Measurements from ENCODE around the gene HLA-DMB. TPM values are rescaled to one million over a fixed set of nuclear protein-coding genes. Genes with fewer than 3 reads are reported as not detected.
A peak's percentile ranks its signal among the peaks of the same experiment; 100 is the strongest.

HLA-DMB gene
- total and polyA plus RNA-seq, 2 experiments from 2014 or later, result not detected

DNA sequence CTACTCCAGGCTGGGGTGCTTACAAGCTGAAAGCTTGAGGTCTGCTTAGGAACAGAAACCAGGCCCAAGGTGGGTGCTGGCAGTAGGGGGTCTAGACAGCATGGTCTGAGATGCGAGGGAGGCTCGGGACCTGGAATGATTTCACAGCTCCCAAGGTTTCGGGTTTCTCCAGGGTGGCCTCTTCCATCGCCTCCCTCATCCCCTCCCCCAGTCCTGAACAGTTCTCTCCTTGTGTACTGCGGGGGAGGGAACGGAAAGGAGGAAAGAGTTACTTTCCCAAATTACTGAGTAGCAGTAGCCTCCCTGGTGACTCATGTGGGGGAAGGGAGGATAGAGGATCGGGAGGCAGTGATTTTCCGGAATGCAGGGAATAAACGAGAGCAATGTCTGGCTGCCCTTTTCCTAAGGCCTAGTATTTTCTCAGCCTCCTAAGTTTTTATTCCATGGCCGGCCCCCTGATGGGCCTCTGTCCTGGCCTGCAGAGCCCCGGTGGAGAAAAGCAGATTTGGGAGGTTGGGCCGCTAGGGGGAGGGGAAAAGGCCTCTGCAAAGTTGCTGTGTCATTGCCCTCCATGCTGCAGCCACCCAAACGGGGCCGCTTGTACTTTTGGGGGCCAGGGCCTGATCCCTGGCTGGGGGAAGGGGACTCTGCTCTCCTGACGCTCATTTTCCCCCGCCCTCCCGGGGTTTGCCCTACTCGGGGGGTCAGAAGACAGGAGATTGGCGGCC is 29.0 kb upstream of the HLA-DMB start:
- H3K9ac ChIP-seq, result peak overlapping the region; percentile 99
- no peaks in the 10 kb centered on the region for H3K27me3 ChIP-seq (replicated peaks; ENCODE audit: insufficient read depth)
- H3K36me3 ChIP-seq (ENCODE audit: low read depth), result peaks cover 24% of the 10 kb centered on the region
- peak overlapping the region; percentile 100 for H3K27ac ChIP-seq
- DNase-seq, result peak; percentile 98
- peaks cover 22% of the 10 kb centered on the region for H4K20me1 ChIP-seq (ENCODE audit: insufficient read depth)
- H2AFZ ChIP-seq, result no peak overlapping the region
- no peak for TF ChIP-seq EZH2 (IDR thresholded peaks at IDR 0.05; ENCODE audit: insufficient read depth, poor library complexity, severe bottlenecking)
- no peak for TF ChIP-seq EZH2phosphoT487 (IDR thresholded peaks at IDR 0.05; ENCODE audit: insufficient read depth, low read depth)
- WGBS, 2 experiments (ENCODE audit: low coverage in 1 of 2, low lambda C conversion rate in 2 of 2, missing lambda C conversion rate in 2 of 2), result 0 to 1% methylated on average over 17 to 19 of the region's 19 CpGs
- H3F3A ChIP-seq (ENCODE audit: insufficient read depth), result peaks cover 38% of the 10 kb centered on the region
- peak overlapping the region; percentile 96 for H3K4me2 ChIP-seq (ENCODE audit: unreplicated experiment)
- peaks cover 62% of the 10 kb centered on the region for H3K79me2 ChIP-seq (ENCODE audit: insufficient read depth)
- H3K4me1 ChIP-seq (ENCODE audit: insufficient read depth), result peaks cover 20% of the 10 kb centered on the region
- in situ Hi-C loops (cut with MboI), result no loop called here
- no peaks in the 10 kb centered on the region for H3K9me2 ChIP-seq (ENCODE audit: insufficient read depth)
- no peaks in the 10 kb centered on the region for H3K9me3 ChIP-seq (ENCODE audit: low read depth)
- peak overlapping the region; percentile 87 for H3K4me3 ChIP-seq

DNA sequence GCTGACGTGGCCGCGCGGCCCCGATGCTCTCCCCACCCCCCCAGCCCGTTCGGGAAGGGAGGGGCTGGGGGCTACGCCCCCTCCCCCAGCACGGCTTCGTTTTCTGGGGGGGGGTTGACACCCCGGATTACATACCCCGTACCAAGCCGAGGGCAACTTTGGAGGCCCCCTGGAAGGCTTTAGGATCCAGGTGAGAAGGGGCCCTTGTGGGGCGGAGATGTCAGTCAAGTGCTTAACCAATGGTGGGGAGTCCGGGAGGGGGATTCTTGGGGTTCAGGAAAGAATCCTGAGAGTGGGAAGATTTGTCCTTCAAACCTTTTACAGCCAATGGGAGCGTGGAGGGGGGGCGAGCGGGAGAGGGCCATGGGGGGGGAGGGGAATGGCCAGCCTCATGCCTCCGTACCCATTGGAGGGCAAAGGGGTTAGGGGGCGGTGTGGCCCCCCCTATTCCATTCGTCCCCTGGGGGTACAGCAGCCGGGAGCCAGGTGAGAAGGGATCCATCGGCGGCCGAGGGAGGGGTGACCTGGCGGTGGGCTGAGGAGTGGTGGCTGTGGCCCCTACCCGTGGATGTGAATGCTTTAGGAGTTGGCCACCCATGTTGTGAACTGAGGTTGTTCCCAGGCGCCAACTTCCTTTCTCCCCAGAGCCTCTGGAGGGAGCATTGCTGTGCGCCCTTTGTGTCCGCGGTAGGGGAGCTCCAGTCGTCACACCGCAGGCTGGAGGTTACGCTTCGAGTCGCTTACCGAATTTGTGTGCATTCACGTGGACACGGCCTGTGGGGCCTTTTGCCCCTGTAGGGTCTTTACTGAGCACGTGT is 28.2 kb upstream of the HLA-DMB start:
- H2AFZ ChIP-seq, result no peak overlapping the region
- no peaks in the 10 kb centered on the region for H3K9me3 ChIP-seq (ENCODE audit: low read depth)
- peak overlapping the region; percentile 96 for H3K4me2 ChIP-seq (ENCODE audit: unreplicated experiment)
- peaks cover 20% of the 10 kb centered on the region for H3K4me1 ChIP-seq (ENCODE audit: insufficient read depth)
- peaks cover 62% of the 10 kb centered on the region for H3K79me2 ChIP-seq (ENCODE audit: insufficient read depth)
- in situ Hi-C loops (cut with MboI), result no loop called here
- H3K9ac ChIP-seq, result peak overlapping the region; percentile 99
- no peaks in the 10 kb centered on the region for H3K9me2 ChIP-seq (ENCODE audit: insufficient read depth)
- H3K27me3 ChIP-seq (replicated peaks; ENCODE audit: insufficient read depth), result no peaks in the 10 kb centered on the region
- peak overlapping the region; percentile 87 for H3K4me3 ChIP-seq
- WGBS, 2 experiments (ENCODE audit: low coverage in 1 of 2, low lambda C conversion rate in 2 of 2, missing lambda C conversion rate in 2 of 2), result 1% methylated on average over 23 to 38 of the region's 40 CpGs
- TF ChIP-seq EZH2 (IDR thresholded peaks at IDR 0.05; ENCODE audit: insufficient read depth, poor library complexity, severe bottlenecking) (no peak), EZH2phosphoT487 (IDR thresholded peaks at IDR 0.05; ENCODE audit: insufficient read depth, low read depth) (no peak)
- peak; percentile 91 for DNase-seq
- peaks cover 16% of the 10 kb centered on the region; the same call in 1 of the 2 replicates for H3K36me3 ChIP-seq (ENCODE audit: low read depth)
- H3K27ac ChIP-seq, result peak overlapping the region; percentile 100
- peaks cover 31% of the 10 kb centered on the region for H3F3A ChIP-seq (ENCODE audit: insufficient read depth)
- H4K20me1 ChIP-seq (ENCODE audit: insufficient read depth), result peaks cover 14% of the 10 kb centered on the region; the same call in 1 of the 2 replicates

DNA sequence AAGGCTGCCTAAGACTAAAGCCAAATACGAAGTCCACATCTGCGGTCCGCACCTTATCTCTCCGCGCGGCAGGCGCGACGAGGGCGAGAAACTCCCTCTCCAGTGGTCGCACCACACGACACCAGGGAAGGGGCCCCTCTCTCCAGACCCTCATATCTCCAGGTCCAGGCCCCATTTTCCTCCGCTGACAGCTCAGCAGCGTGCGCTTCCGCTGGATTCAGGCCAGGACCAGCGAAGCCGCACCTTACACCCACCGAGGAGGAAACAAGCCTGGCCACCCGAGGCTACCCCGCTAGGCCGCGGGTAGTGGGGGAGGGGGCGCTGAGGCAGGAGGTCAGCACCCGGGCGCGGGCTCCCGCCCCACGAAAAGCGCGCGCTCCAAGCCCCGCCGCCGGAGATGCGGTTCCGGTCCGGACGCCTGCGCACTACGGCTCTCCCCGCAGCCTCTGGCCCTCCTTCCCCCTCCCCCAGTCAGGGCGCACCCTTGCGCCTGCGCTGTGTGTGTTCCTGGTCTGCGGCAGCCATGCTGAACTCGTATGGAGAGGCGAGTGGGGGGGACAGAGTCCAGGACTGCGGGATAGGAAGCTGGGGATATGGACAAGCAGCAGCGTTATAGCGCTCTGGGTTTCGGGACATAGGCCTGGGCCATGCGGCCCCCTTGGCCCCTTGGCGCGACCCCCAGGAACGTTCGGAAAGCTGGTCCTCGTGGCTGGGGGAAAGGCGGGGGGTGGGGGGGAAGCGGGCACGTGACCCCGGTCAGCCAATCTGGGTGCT is 27.5 kb upstream of the HLA-DMB start, which contains the start of gene BRD2:
Gene BRD2, plus strand, starts transcription at position 502 of the 774 bp plus-strand sequence. CDS start 4,305 bp downstream, outside the sequence.
- no peaks in the 10 kb centered on the region for H3K9me3 ChIP-seq (ENCODE audit: low read depth)
- H3K27ac ChIP-seq, result peak within 1 kb of the TSS; percentile 100
- H3K79me2 ChIP-seq (ENCODE audit: insufficient read depth), result peaks cover 62% of the 10 kb centered on the region
- no peaks in the 10 kb centered on the region for H3K9me2 ChIP-seq (ENCODE audit: insufficient read depth)
- in situ Hi-C loops (cut with MboI), result no loop called here
- H3K36me3 ChIP-seq (ENCODE audit: low read depth), result peaks cover 8% of the 10 kb centered on the region; the same call in 1 of the 2 replicates
- H3F3A ChIP-seq (ENCODE audit: insufficient read depth), result peaks cover 23% of the 10 kb centered on the region
- TF ChIP-seq EZH2phosphoT487 (IDR thresholded peaks at IDR 0.05; ENCODE audit: insufficient read depth, low read depth) (no peak), EZH2 (IDR thresholded peaks at IDR 0.05; ENCODE audit: insufficient read depth, poor library complexity, severe bottlenecking) (no peak)
- H4K20me1 ChIP-seq (ENCODE audit: insufficient read depth), result peaks cover 9% of the 10 kb centered on the region; the same call in 1 of the 2 replicates
- peak within 1 kb of the TSS; percentile 99 for H3K9ac ChIP-seq
- H2AFZ ChIP-seq, result peak within 1 kb of the TSS; percentile 68
- DNase-seq, result peak; percentile 98
- 1% methylated on average over 36 to 58 of the region's 62 CpGs for WGBS, 2 experiments (ENCODE audit: low coverage in 1 of 2, low lambda C conversion rate in 2 of 2, missing lambda C conversion rate in 2 of 2)
- peak within 1 kb of the TSS; percentile 87 for H3K4me3 ChIP-seq
- no peaks in the 10 kb centered on the region for H3K27me3 ChIP-seq (replicated peaks; ENCODE audit: insufficient read depth)
- H3K4me1 ChIP-seq (ENCODE audit: insufficient read depth), result peaks cover 20% of the 10 kb centered on the region
- H3K4me2 ChIP-seq (ENCODE audit: unreplicated experiment), result peak within 1 kb of the TSS; percentile 99
